HL-60/S4 treated with retinoic acid at 250 ng/mL for 4 days and 3 days (cell line): Measurements from ENCODE around the gene BBS7.

ENCODE experiments used
- in situ Hi-C: fragments of 300-500 bp; cut with MboI; formaldehyde crosslinking; loops from 2 replicates; pipeline ENCODE4 v1.7.0; 2022; ENCODE audit warnings: low sequenced_read_pairs

Gene BBS7

GRCh38 chr4:121792966-121793365 is 77.3 kb downstream of the BBS7 start:
- in situ Hi-C loops: no loop called here

DNA sequence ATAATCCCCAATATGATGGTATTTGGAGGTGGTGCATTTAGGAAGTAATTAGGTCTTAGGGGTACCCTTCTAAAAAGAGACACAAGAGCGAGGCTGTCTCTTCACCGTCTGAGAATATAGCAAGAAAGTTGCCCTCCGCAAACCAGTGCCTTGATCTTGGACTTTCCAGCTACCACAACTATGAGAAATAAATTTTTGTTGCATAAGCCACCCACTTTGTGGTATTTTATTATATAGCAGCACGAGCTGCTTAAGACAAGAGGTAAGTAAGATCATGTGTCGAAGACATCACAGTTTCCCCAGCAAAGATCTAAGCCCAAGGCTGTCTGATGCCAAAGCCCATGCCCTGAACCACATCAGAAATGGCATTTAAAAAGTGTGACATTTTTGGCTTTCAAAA is 78.8 kb downstream of the BBS7 start:
- in situ Hi-C loops: no loop called here

DNA sequence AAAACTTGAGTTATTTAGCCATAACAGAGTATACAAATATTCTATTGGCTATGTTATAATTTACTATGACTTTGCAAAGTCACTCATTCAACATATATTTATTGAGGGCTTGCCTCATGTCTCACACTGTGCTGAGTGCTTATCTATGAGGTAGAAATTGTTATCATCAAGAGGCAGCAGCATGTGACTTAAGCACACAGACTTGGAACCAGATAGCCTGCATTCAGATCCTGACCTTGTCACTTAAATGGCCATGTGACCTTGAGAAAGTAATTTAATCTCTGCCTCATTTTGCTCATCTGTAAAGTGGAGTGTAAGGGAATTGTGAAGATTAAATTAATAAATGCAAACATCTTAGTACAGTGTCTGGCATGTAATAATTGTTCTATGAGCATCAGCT is 79.3 kb downstream of the BBS7 start:
- in situ Hi-C loops: no loop called here

GRCh38 chr4:121789960-121790829 is 80.1 kb downstream of the BBS7 start:
- in situ Hi-C loops: no loop called here

DNA sequence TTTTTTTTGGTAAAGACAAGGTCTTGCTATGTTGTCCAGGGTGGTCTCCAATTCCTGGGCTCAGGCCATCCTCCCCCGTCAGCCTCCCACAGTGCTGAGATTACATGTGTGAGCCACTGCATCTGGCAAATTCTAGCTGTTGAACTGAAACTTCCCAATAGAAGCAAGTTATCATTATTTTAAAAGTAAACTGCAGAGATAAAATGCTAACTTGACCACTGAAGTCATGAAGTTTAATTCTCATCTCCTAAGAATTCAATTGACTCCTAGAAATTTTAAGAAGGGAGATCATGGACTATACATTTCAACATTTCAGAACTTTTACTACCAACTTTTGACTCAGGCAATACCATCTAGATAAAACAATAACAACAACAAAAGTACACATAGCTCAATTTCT is 80.8 kb downstream of the BBS7 start:
- in situ Hi-C loops: no loop called here

GRCh38 chr4:121788896-121789295 is 81.4 kb downstream of the BBS7 start:
- in situ Hi-C loops: no loop called here

GRCh38 chr4:121786221-121786620 is 84.1 kb downstream of the BBS7 start:
- in situ Hi-C loops: no loop called here

- in situ Hi-C loops: no loop called here
Observed at GRCh38 chr4:121785479-121785878, 84.8 kb downstream of the BBS7 start.

DNA sequence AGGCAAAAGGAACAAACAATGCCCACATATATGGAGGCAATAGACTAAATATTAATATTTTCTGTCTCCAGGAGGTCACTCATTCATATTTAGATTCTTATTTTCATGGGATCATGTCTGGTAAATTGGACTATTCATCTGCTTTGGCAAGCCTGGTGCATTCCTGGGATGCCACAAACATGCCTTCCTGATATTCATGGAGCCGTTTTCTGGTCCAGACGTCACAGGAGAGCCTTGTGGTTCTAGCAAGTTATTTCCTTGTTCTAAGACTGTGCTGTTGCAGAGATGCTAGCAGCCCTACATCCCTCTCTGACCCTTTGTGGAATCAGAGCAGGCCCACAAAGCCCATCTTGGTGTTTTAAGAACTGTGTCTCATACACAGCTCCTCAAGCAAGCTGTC is 85.3 kb downstream of the BBS7 start:
- in situ Hi-C loops: no loop called here

- in situ Hi-C loops: no loop called here
Observed at GRCh38 chr4:121784401-121784800, 85.9 kb downstream of the BBS7 start.

DNA sequence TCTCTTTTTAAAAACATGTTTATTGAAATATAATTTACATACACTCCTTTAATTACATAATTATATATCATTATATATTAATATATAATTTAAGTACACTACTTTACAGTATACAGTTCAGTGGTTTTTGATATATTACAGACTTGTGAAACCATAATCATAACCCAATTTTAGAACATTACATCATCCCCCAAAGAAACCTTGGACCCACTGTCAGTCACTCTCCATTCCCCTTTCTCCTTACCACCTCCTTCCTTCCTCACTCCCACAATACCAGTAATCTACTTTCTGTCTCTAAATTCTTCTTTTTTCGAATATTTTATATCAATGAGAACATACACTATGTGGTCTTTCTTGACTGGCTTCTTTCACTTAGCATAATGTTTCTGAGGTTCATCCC is 87.1 kb downstream of the BBS7 start:
- in situ Hi-C loops: no loop called here

- in situ Hi-C loops: no loop called here
Observed at GRCh38 chr4:121778991-121779628, 91.2 kb downstream of the BBS7 start.

GRCh38 chr4:121777625-121778024 is 92.6 kb downstream of the BBS7 start:
- in situ Hi-C loops: no loop called here

DNA sequence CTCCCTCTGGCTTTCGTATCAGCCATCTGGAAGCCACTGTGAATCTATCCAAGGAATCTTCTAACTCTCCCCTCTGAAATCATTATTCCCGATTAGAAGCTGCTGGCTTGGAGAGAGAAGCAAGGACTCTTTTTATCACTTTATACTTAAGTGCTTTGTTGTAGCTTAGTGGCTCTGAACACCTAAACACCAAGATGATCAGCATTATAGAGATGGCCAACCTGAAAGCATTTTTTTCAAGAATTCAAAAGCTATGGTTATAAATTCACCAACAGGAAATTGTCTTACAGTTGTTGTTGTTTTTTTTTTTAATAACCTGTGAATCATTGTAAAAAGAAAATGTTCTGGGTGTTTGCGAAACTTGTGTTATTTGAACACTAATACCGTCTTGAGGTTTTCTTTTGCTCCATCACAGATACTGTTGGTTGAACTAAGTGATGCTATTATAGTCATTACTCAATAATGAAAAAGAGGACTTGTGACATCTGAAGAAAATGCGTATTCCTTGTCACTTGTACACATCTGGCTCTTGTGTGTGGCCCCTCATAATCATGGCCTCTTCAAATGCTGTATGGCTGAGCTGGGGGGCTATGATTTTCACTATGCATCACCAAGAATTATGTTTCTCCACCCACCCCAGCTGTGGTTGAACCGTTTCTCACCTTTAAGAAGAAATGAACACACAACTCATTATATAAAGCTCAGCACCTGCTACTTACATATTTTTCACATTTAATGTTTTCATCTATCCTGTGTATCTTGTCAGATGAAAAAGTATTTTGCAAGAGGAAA is 93.5 kb downstream of the BBS7 start:
- in situ Hi-C loops: no loop called here
